Measurements from ENCODE around the gene CAMTA1.

Gene CAMTA1

DNA sequence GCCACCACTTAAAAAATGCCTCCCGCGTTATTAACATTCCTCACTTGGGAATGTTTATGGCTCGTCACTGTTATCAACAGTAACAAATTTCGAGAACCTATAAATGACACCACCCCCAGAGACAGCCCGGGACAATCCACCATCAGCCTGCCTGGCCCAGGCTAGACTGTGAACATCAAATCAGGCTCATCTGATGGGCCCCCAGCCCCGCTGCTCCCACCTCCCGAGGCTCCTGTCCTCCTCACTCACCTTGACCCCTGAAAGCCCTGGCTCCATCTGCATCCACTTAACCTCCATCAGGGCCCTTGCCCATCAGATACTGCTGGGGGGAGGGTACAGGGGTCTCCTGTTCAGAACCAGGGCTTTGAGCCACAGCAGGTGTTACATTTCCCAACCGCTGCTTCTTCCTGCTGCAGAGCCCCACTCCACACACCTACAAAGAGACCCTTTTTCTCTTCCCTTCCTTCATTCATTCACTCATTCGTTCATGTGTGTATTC lies 829.4 kb downstream of the CAMTA1 start:
- TF ChIP-seq, protein P1, sequence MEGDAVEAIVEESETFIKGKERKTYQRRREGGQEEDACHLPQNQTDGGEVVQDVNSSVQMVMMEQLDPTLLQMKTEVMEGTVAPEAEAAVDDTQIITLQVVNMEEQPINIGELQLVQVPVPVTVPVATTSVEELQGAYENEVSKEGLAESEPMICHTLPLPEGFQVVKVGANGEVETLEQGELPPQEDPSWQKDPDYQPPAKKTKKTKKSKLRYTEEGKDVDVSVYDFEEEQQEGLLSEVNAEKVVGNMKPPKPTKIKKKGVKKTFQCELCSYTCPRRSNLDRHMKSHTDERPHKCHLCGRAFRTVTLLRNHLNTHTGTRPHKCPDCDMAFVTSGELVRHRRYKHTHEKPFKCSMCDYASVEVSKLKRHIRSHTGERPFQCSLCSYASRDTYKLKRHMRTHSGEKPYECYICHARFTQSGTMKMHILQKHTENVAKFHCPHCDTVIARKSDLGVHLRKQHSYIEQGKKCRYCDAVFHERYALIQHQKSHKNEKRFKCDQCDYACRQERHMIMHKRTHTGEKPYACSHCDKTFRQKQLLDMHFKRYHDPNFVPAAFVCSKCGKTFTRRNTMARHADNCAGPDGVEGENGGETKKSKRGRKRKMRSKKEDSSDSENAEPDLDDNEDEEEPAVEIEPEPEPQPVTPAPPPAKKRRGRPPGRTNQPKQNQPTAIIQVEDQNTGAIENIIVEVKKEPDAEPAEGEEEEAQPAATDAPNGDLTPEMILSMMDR (IDR thresholded peaks at IDR 0.05; ENCODE audit: control insufficient read depth, insufficient read depth, low read depth, low read length, missing control alignments), result no peak
- H3K4me3 ChIP-seq (ENCODE audit: control insufficient read depth, low read depth, low read length), result no peak overlapping the region
- DNase-seq (ENCODE audit: low read depth), result no peak

DNA sequence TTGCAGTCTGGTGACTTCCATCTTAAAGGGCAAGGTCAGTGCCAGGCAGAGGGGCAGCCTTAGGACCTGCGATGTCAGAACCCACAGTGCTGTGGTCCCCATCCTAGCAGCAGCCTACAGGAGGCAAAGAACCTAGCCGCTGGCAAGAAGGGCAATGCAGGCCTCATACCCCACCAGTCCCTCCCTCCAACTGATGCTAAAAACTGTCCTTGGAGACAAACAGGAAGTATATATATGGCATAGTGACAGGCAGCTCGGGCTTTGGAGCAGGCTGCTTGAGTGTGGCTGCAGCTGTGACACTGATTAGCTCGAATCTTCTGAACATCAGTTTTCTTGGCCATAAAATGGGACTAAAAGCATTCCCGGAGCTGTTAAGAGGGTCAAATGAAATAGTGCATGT lies 829.9 kb downstream of the CAMTA1 start:
- TF ChIP-seq, protein P1 (IDR thresholded peaks at IDR 0.05; ENCODE audit: control insufficient read depth, insufficient read depth, low read depth, low read length, missing control alignments), result no peak
- no peak for DNase-seq (ENCODE audit: low read depth)
- no peak overlapping the region for H3K4me3 ChIP-seq (ENCODE audit: control insufficient read depth, low read depth, low read length)

DNA sequence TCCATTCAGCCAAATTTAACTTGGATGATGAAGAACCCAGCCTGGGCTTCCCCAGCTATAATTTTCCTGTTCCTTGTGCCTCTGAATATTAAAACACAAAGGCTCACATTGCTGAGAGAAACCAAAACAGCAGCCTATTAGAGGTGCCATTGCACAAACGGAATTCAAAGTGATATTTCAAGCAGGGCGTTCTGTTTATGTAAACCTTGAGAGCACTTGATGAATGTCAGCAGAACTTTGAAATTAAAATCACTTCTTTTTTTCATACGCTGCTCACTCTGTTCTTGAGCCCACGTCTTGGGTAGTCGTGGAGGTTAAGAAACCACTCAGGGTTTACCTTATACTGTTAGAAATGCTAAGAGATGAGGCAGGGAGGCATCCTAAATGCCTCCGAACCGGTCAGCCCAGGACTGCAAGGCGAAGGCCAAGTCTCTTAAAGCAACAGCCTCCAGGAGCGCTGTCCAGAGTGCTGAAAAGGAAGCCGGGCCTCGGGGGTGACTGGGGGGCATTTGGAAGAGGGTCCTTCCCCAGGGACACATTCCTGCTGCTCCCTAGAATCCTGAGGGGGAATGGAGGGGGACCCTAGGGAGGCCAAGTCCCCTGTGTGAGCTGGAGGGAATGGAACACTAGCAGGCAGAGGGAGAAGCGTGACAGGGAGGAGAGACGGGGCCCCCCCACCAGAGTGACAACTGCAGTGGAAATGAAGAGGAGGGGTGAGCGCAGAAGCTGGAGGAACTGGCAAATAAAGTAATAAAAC lies 831.0 kb downstream of the CAMTA1 start:
- H3K4me3 ChIP-seq (ENCODE audit: control insufficient read depth, low read depth, low read length), result no peak overlapping the region
- TF ChIP-seq, protein P1 (IDR thresholded peaks at IDR 0.05; ENCODE audit: control insufficient read depth, insufficient read depth, low read depth, low read length, missing control alignments), result no peak
- DNase-seq (ENCODE audit: low read depth), result no peak

DNA sequence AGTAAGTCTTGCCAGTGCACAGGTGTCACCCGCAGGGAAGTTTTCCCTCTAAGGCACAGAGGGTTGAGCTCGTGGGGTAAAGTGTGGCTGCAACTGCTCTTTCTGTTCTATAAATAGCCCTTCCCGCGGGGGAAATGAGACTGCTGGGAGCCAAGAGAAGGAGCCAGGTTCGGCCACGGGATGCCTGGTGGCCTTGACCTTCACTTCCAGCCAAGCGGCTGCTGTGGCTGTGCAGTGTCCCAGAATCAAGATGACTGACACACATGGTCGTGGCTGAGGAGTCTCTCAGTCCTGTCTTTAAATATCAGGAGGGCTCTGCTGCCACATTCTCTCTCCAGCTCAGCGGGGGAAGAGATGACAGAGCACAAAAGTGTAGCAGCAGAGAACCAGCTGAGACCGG lies 831.7 kb downstream of the CAMTA1 start:
- TF ChIP-seq, protein P1 (IDR thresholded peaks at IDR 0.05; ENCODE audit: control insufficient read depth, insufficient read depth, low read depth, low read length, missing control alignments), result no peak
- H3K4me3 ChIP-seq (ENCODE audit: control insufficient read depth, low read depth, low read length), result no peak overlapping the region
- DNase-seq (ENCODE audit: low read depth), result no peak

DNA sequence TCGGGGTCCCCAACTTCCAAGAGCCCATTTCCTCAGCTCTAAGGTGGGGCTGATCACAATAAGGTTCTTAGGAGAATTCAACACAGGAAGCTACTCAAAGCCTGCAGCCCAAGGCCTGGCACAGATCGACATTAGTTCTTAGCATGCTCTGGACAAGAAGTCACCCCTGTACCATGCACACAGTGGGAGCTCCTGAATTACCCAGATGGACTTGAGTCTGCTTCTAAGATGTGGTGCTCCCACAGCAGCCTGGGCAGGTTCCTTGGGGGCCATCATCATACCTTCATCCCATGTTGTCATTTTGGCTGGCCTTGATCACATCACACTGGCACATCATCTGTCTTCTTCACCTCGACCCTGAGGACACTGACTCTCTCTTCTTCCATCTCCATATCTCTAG lies 832.6 kb downstream of the CAMTA1 start:
- DNase-seq (ENCODE audit: low read depth), result no peak
- TF ChIP-seq, protein P1 (IDR thresholded peaks at IDR 0.05; ENCODE audit: control insufficient read depth, insufficient read depth, low read depth, low read length, missing control alignments), result no peak
- no peak overlapping the region for H3K4me3 ChIP-seq (ENCODE audit: control insufficient read depth, low read depth, low read length)

DNA sequence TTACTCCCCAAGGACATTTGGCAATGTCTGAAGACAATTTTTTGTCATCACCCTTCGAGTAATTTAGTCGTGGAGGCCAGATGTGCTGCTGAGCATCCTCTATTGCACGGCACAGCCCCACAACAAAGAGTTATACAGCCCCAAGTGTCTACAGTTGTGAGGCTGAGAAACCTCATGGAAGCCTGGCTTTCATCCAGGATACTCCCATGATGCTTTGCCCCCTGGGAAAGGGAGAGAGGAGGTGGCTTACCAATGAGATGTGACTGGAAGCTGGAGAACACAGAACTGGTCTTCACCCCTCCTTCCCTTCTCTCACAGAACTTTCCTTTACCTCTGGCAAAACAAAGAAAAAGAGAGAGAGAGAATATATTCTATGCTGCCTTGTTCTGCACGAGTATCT lies 834.9 kb downstream of the CAMTA1 start:
- TF ChIP-seq, protein P1 (IDR thresholded peaks at IDR 0.05; ENCODE audit: control insufficient read depth, insufficient read depth, low read depth, low read length, missing control alignments), result no peak
- H3K4me3 ChIP-seq (ENCODE audit: control insufficient read depth, low read depth, low read length), result no peak overlapping the region
- no peak for DNase-seq (ENCODE audit: low read depth)

Data from AG09309 (cell line).